Neutrophil (primary cell): ENCODE results near the gene OPN4.

Experiments used
- H3K27ac ChIP-seq: fragments of 200-600 bp; sonication (generic); 2 replicates; pipeline ENCODE4 v1.5.1; 2016; ENCODE audit warnings: mild to moderate bottlenecking, moderate library complexity
- H3K27me3 ChIP-seq: fragments of 200-600 bp; sonication (generic); 2 replicates; pipeline ENCODE4 v1.6.0; 2016; ENCODE audit warnings: mild to moderate bottlenecking
- H3K36me3 ChIP-seq: fragments of 200-600 bp; sonication (generic); 2 replicates; pipeline ENCODE4 v1.5.1; 2017
- H3K4me1 ChIP-seq, 2 experiments: fragments of 200-600 bp in 1 of 2; sonication (generic) in 1 of 2; 1 replicate in 1 of 2; 2 replicates in 1 of 2; pipeline versions ENCODE4 v1.5.1 to v1.6.1; 2013 to 2016; ENCODE audit warnings: low read depth in 1 of 2, low read length in 1 of 2, mild to moderate bottlenecking in 1 of 2, moderate library complexity in 1 of 2; ENCODE audit not compliant: control insufficient read depth in 1 of 2, insufficient read depth in 1 of 2
- H3K4me3 ChIP-seq, 2 experiments: fragments of 200-600 bp in 1 of 2; sonication (generic) in 1 of 2; 1 replicate in 1 of 2; 2 replicates in 1 of 2; pipeline ENCODE4 v1.5.1; 2013 to 2016; ENCODE audit warnings: low read depth in 1 of 2, low read length in 1 of 2, mild to moderate bottlenecking in 1 of 2, moderate library complexity in 1 of 2
- H3K9me3 ChIP-seq: fragments of 200-600 bp; sonication (generic); 2 replicates; pipeline ENCODE4 v1.5.1; 2016
- TF ChIP-seq, protein P1 (sequence below): fragments of 200-600 bp; sonication (generic); IDR thresholded peaks from 2 replicates; pipeline ENCODE4 v1.5.1; 2016; ENCODE audit warnings: antibody characterized with exemption

The OPN4 gene

DNA sequence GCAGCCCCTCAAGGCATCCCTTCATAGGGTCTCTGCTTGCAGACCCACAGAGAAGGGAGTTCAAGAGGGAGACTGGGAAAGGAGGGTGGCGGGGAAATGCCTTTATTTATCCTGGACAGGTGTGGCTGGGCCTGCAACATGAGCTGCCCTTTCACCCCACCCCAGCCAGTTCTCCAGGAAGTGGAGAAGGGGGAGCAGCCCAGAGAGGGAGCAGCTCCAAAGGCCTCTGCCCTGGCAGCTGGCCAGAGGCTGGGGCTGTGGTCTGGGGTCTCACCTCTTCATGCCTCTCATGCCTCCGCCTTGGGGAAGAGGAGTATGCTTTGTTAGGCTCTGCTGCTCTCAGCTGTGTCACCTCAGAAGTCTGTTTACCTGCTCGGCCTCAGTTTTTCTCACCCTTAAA is 17.1 kb downstream of the OPN4 start:
- H3K27ac ChIP-seq, result no peak overlapping the region
- TF ChIP-seq, protein P1, sequence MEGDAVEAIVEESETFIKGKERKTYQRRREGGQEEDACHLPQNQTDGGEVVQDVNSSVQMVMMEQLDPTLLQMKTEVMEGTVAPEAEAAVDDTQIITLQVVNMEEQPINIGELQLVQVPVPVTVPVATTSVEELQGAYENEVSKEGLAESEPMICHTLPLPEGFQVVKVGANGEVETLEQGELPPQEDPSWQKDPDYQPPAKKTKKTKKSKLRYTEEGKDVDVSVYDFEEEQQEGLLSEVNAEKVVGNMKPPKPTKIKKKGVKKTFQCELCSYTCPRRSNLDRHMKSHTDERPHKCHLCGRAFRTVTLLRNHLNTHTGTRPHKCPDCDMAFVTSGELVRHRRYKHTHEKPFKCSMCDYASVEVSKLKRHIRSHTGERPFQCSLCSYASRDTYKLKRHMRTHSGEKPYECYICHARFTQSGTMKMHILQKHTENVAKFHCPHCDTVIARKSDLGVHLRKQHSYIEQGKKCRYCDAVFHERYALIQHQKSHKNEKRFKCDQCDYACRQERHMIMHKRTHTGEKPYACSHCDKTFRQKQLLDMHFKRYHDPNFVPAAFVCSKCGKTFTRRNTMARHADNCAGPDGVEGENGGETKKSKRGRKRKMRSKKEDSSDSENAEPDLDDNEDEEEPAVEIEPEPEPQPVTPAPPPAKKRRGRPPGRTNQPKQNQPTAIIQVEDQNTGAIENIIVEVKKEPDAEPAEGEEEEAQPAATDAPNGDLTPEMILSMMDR, result no peak
- no peaks in the 10 kb centered on the region for H3K36me3 ChIP-seq
- H3K9me3 ChIP-seq, result no peaks in the 10 kb centered on the region
- H3K27me3 ChIP-seq, result no peaks in the 10 kb centered on the region
- H3K4me1 ChIP-seq, result no peaks in the 10 kb centered on the region
- H3K4me3 ChIP-seq, result no peak overlapping the region

GRCh38 chr10:86671985-86672710 is 17.8 kb downstream of the OPN4 start:
- Histone ChIP-seq H3K27ac (no peak overlapping the region), H3K4me1 (no peaks in the 10 kb centered on the region), H3K36me3 (no peaks in the 10 kb centered on the region), H3K4me3 (no peak overlapping the region), H3K27me3 (no peaks in the 10 kb centered on the region), H3K9me3 (no peaks in the 10 kb centered on the region)
- TF ChIP-seq, protein P1, result no peak

- Histone ChIP-seq H3K9me3 (no peaks in the 10 kb centered on the region), H3K27me3 (no peaks in the 10 kb centered on the region), H3K36me3 (no peaks in the 10 kb centered on the region), H3K4me1 (no peaks in the 10 kb centered on the region), H3K27ac (no peak overlapping the region), H3K4me3 (no peak overlapping the region)
- TF ChIP-seq, protein P1, result no peak
These were observed 19.0 kb downstream of the OPN4 start for GRCh38 chr10:86673216-86673826.

GRCh38 chr10:86673827-86674581 is 19.7 kb downstream of the OPN4 start:
- H3K27ac ChIP-seq, result no peak overlapping the region
- TF ChIP-seq, protein P1, result no peak
- H3K4me3 ChIP-seq, result no peak overlapping the region
- H3K9me3 ChIP-seq, result no peaks in the 10 kb centered on the region
- no peaks in the 10 kb centered on the region for H3K27me3 ChIP-seq
- no peaks in the 10 kb centered on the region for H3K4me1 ChIP-seq
- no peaks in the 10 kb centered on the region for H3K36me3 ChIP-seq

DNA sequence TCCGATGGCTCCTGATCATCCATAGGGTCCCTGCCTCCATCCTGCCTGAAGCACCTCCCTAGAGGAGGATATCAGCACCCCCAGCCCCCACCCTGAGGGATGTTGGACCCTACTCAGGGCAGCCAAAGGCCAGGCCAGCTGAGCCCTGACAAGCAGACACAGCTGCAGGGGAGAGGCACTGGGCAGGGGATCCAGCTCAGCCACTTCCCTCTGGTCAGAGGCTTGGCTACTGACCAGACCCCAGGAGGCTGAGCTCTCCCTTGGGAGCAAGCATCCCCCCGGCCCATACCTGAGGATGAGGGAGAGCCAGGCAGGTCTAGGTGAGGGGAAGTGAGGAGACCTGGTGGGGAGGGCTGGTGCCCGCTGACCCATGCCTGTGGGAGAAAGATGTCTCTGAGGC is 20.6 kb downstream of the OPN4 start:
- Histone ChIP-seq H3K9me3 (no peaks in the 10 kb centered on the region), H3K4me1 (no peaks in the 10 kb centered on the region), H3K4me3 (no peak overlapping the region), H3K36me3 (no peaks in the 10 kb centered on the region), H3K27me3 (no peaks in the 10 kb centered on the region), H3K27ac (no peak overlapping the region)
- TF ChIP-seq, protein P1, result no peak
